CD8-positive, alpha-beta memory T cell (primary cell): ENCODE data around the gene NEK11. TPM values are rescaled to one million over a fixed set of nuclear protein-coding genes. Genes with fewer than 3 reads are reported as not detected.

ENCODE experiments used
- CTCF ChIA-PET: fragments of 350-600 bp; sonication (Branson Sonifier 250); formaldehyde crosslinking; loops from one replicate; lab custom pipeline; 2021; ENCODE audit warnings: antibody characterized with exemption; lab: Charles Lee
- POLR2A ChIA-PET: fragments of 350-600 bp; sonication (Branson Sonifier 250); formaldehyde crosslinking; loops from one replicate; lab custom pipeline; 2021; ENCODE audit warnings: antibody characterized with exemption; lab: Charles Lee
- DNase-seq, 5 donors: peaks; one replicate each; pipeline versions ENCODE4 v3.0.0 to v3.0.0-alpha.2; 2020 to 2022; ENCODE audit warnings: mixed read lengths in 1 of 5
- H3K27ac ChIP-seq: one replicate; pipeline ENCODE4 v1.7.0; 2013; ENCODE audit warnings: low read depth, mild to moderate bottlenecking, low read length, moderate library complexity
- H3K27me3 ChIP-seq: 2 replicates; pipeline ENCODE4 v1.7.0; 2013; ENCODE audit warnings: low read length, mild to moderate bottlenecking; ENCODE audit not compliant: insufficient read depth, poor library complexity, severe bottlenecking
- H3K36me3 ChIP-seq: 2 replicates; pipeline ENCODE4 v1.7.0; 2013; ENCODE audit warnings: mild to moderate bottlenecking, low read length, moderate library complexity; ENCODE audit not compliant: insufficient read depth
- H3K4me1 ChIP-seq: 2 replicates; pipeline ENCODE4 v1.7.0; 2013; ENCODE audit warnings: mild to moderate bottlenecking, low read length, moderate library complexity; ENCODE audit not compliant: insufficient read depth
- H3K4me3 ChIP-seq: 2 replicates; pipeline ENCODE4 v1.7.0; 2013; ENCODE audit warnings: mild to moderate bottlenecking, low read length
- H3K9me3 ChIP-seq: 2 replicates; pipeline ENCODE4 v1.7.0; 2013; ENCODE audit warnings: mild to moderate bottlenecking, low read length
- H3K27ac Mint-ChIP-seq, 8 donors: one replicate each; pipeline ENCODE4 v1.8.0; 2020 to 2021; ENCODE audit warnings: mixed read lengths in 8 of 8, mild to moderate bottlenecking in 6 of 8, inconsistent platforms in 3 of 8, moderate library complexity in 3 of 8
- H3K27me3 Mint-ChIP-seq, 2 donors: one replicate each; pipeline ENCODE4 v1.8.0; 2020 to 2021; ENCODE audit warnings: mixed read lengths in 2 of 2, mild to moderate bottlenecking in 1 of 2, moderate library complexity in 1 of 2
- H3K36me3 Mint-ChIP-seq, 3 donors: one replicate each; pipeline ENCODE4 v1.8.0; 2020 to 2021; ENCODE audit warnings: mixed read lengths in 3 of 3, inconsistent platforms in 1 of 3, mild to moderate bottlenecking in 1 of 3
- H3K4me1 Mint-ChIP-seq, 3 donors: one replicate each; pipeline ENCODE4 v1.8.0; 2020 to 2021; ENCODE audit warnings: mixed read lengths in 3 of 3, inconsistent platforms in 1 of 3, mild to moderate bottlenecking in 1 of 3
- H3K4me3 Mint-ChIP-seq, 7 donors: one replicate each; pipeline ENCODE4 v1.8.0; 2020 to 2021; ENCODE audit warnings: mixed read lengths in 7 of 7, mild to moderate bottlenecking in 6 of 7, moderate library complexity in 4 of 7, inconsistent platforms in 2 of 7
- H3K9me3 Mint-ChIP-seq, 5 donors: one replicate each; pipeline ENCODE4 v1.8.0; 2020 to 2022; ENCODE audit warnings: mixed read lengths in 5 of 5, mild to moderate bottlenecking in 3 of 5, moderate library complexity in 2 of 5, inconsistent platforms in 1 of 5
- polyA plus RNA-seq: library from polyadenylated mRNA; unstranded; fragments of 300-500 nt; fragmentation: Illumina TruSeq; gene quantifications from one replicate; pipeline ENCODE4 v1.2.3, GENCODE V29; 2021
- total RNA-seq, 2 experiments: library from RNA; stranded (reverse); gene quantifications; one replicate each; pipeline ENCODE4 v1.2.3, GENCODE V29; 2021

The NEK11 gene
- total and polyA plus RNA-seq, 3 experiments from 2014 or later = 1.4 to 2.8 (median 2.4) TPM

GRCh38 chr3:131222599-131222998 is 195.9 kb downstream of the NEK11 start:
- ChIA-PET POLR2A (no interaction called here), CTCF (interaction anchor here (1.0 kb wide), 1 partner anchor 46 kb away, joined by 4 read pairs; no protein-coding TSS in a partner anchor)
- H3K9me3 ChIP-seq = no peaks in the 10 kb centered on the region
- no peak overlapping the region for H3K4me3 Mint-ChIP-seq
- no peaks in the 10 kb centered on the region for H3K4me1 ChIP-seq
- peaks cover 3 to 11% of the 10 kb centered on the region in 2 donors for H3K27me3 Mint-ChIP-seq
- peaks cover 6 to 8% (median 8%) of the 10 kb centered on the region in 3 donors for H3K4me1 Mint-ChIP-seq
- no peak overlapping the region for H3K27ac Mint-ChIP-seq
- H3K36me3 Mint-ChIP-seq = peaks cover 0 to 7% (median 0%) of the 10 kb centered on the region in 3 donors
- peaks cover 0 to 5% (median 0%) of the 10 kb centered on the region in 5 donors for H3K9me3 Mint-ChIP-seq
- no peak overlapping the region for H3K4me3 ChIP-seq
- H3K27me3 ChIP-seq = no peaks in the 10 kb centered on the region
- H3K27ac ChIP-seq = no peak overlapping the region
- no peaks in the 10 kb centered on the region for H3K36me3 ChIP-seq
- DNase-seq = no peak

- no peak for DNase-seq
- Mint-ChIP-seq H3K4me1 (peaks cover 6 to 8% (median 8%) of the 10 kb centered on the region in 3 donors), H3K27me3 (peaks cover 0 to 7% of the 10 kb centered on the region in 2 donors), H3K36me3 (no peaks in the 10 kb centered on the region), H3K4me3 (no peak overlapping the region), H3K27ac (no peak overlapping the region), H3K9me3 (peaks cover 0 to 5% (median 0%) of the 10 kb centered on the region in 5 donors)
- H3K27ac ChIP-seq = no peak overlapping the region
- H3K27me3 ChIP-seq = no peaks in the 10 kb centered on the region
- H3K4me3 ChIP-seq = no peak overlapping the region
- ChIA-PET CTCF (no interaction called here), POLR2A (no interaction called here)
- H3K9me3 ChIP-seq = no peaks in the 10 kb centered on the region
- no peaks in the 10 kb centered on the region for H3K36me3 ChIP-seq
- no peaks in the 10 kb centered on the region for H3K4me1 ChIP-seq
These were observed 197.0 kb downstream of the NEK11 start for GRCh38 chr3:131223373-131224289.

- POLR2A ChIA-PET = no interaction called here
- peaks cover 6 to 8% (median 8%) of the 10 kb centered on the region in 3 donors for H3K4me1 Mint-ChIP-seq
- no peaks in the 10 kb centered on the region for H3K36me3 Mint-ChIP-seq
- H3K27me3 Mint-ChIP-seq = peaks cover 0 to 4% of the 10 kb centered on the region in 2 donors
- H3K27ac Mint-ChIP-seq = no peak overlapping the region
- CTCF ChIA-PET = no interaction called here
- H3K27me3 ChIP-seq = no peaks in the 10 kb centered on the region
- H3K4me3 ChIP-seq = no peak overlapping the region
- H3K9me3 Mint-ChIP-seq = no peaks in the 10 kb centered on the region
- H3K27ac ChIP-seq = no peak overlapping the region
- no peaks in the 10 kb centered on the region for H3K4me1 ChIP-seq
- no peak for DNase-seq
- H3K36me3 ChIP-seq = no peaks in the 10 kb centered on the region
- no peaks in the 10 kb centered on the region for H3K9me3 ChIP-seq
- no peak overlapping the region for H3K4me3 Mint-ChIP-seq
These were observed 198.3 kb downstream of the NEK11 start for GRCh38 chr3:131224886-131225550.

GRCh38 chr3:131228522-131228921 is 201.8 kb downstream of the NEK11 start:
- no peaks in the 10 kb centered on the region for H3K27me3 Mint-ChIP-seq
- no peak overlapping the region for H3K4me3 ChIP-seq

GRCh38 chr3:131231710-131232389 is 205.2 kb downstream of the NEK11 start:
- no peak overlapping the region for H3K27ac ChIP-seq
- ChIA-PET CTCF (no interaction called here), POLR2A (no interaction called here)
- H3K4me1 ChIP-seq = no peaks in the 10 kb centered on the region
- Mint-ChIP-seq H3K9me3 (no peaks in the 10 kb centered on the region), H3K4me3 (no peak overlapping the region), H3K27me3 (no peaks in the 10 kb centered on the region), H3K4me1 (no peaks in the 10 kb centered on the region), H3K27ac (no peak overlapping the region), H3K36me3 (no peaks in the 10 kb centered on the region)
- no peaks in the 10 kb centered on the region for H3K9me3 ChIP-seq
- no peaks in the 10 kb centered on the region for H3K36me3 ChIP-seq
- no peak overlapping the region for H3K4me3 ChIP-seq
- no peak for DNase-seq
- H3K27me3 ChIP-seq = no peaks in the 10 kb centered on the region

More at GRCh38 chr3:131228522-131228921, 201.8 kb downstream of the NEK11 start:
- no peaks in the 10 kb centered on the region for H3K4me1 ChIP-seq
- Mint-ChIP-seq H3K4me1 (peaks cover 1 to 2% (median 1%) of the 10 kb centered on the region in 3 donors), H3K4me3 (no peak overlapping the region), H3K27ac (peak overlapping the region in 1 of 8 donors; percentile 61), H3K9me3 (no peaks in the 10 kb centered on the region), H3K36me3 (no peaks in the 10 kb centered on the region)
- no peak overlapping the region for H3K27ac ChIP-seq
- ChIA-PET POLR2A (no interaction called here), CTCF (no interaction called here)
- H3K27me3 ChIP-seq = no peaks in the 10 kb centered on the region
- no peaks in the 10 kb centered on the region for H3K36me3 ChIP-seq
- DNase-seq = no peak
- no peaks in the 10 kb centered on the region for H3K9me3 ChIP-seq

GRCh38 chr3:131232711-131233267 is 206.1 kb downstream of the NEK11 start:
- H3K36me3 Mint-ChIP-seq = no peaks in the 10 kb centered on the region
- no peak overlapping the region for H3K27ac Mint-ChIP-seq

GRCh38 chr3:131233900-131234668 is 207.4 kb downstream of the NEK11 start:
- CTCF ChIA-PET = no interaction called here
- Histone ChIP-seq H3K27ac (no peak overlapping the region), H3K27me3 (no peaks in the 10 kb centered on the region), H3K9me3 (no peaks in the 10 kb centered on the region), H3K4me3 (no peak overlapping the region), H3K4me1 (no peaks in the 10 kb centered on the region), H3K36me3 (no peaks in the 10 kb centered on the region)
- H3K4me1 Mint-ChIP-seq = no peaks in the 10 kb centered on the region
- POLR2A ChIA-PET = no interaction called here
- H3K36me3 Mint-ChIP-seq = no peaks in the 10 kb centered on the region
- H3K4me3 Mint-ChIP-seq = no peak overlapping the region
- H3K27ac Mint-ChIP-seq = peak overlapping the region in 1 of 8 donors; percentile 4
- H3K27me3 Mint-ChIP-seq = no peaks in the 10 kb centered on the region
- H3K9me3 Mint-ChIP-seq = peaks cover 0 to 2% (median 0%) of the 10 kb centered on the region in 5 donors
- DNase-seq = no peak

More at GRCh38 chr3:131232711-131233267, 206.1 kb downstream of the NEK11 start:
- Mint-ChIP-seq H3K4me3 (no peak overlapping the region), H3K4me1 (no peaks in the 10 kb centered on the region), H3K9me3 (peaks cover 0 to under 1% (median 0%) of the 10 kb centered on the region in 5 donors), H3K27me3 (no peaks in the 10 kb centered on the region)
- H3K36me3 ChIP-seq = no peaks in the 10 kb centered on the region
- ChIA-PET POLR2A (no interaction called here), CTCF (no interaction called here)
- no peak overlapping the region for H3K27ac ChIP-seq
- H3K4me1 ChIP-seq = no peaks in the 10 kb centered on the region
- H3K27me3 ChIP-seq = no peaks in the 10 kb centered on the region
- H3K4me3 ChIP-seq = no peak overlapping the region
- no peaks in the 10 kb centered on the region for H3K9me3 ChIP-seq
- DNase-seq = no peak
